Activated T-cell treated with anti-CD3 and anti-CD28 coated beads, Interleukin-2, amount 50 U/mL, for 48 hours (primary cell): Measurements from ENCODE around the gene MYNN.

Source experiments
- DNase-seq, 2 experiments: peaks; one replicate each; pipeline ENCODE4 v3.0.0-alpha.2; 2020

Gene MYNN

DNA sequence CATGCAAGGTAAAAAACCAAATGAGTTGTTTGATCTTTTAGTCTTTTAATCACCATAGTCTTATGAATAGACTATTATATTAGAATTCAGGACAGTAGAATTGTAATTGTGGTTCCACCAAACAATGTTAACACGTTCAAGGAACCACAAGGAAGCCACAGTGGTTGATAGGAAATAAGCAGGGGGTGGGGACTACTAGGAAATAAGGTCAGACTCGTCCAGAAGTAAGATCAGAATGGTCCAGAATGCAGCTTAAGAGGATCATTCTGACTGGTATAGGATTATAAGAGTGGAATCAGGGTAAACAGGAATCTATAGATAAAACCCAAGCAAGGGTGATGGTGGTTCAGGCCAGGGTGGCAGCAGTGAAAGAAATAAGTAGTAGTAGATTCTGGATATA, 7.5 kb downstream of the MYNN start:
- DNase-seq = no peak

GRCh38 chr3:169781209-169781855, 8.1 kb downstream of the MYNN start:
- DNase-seq = no peak

DNA sequence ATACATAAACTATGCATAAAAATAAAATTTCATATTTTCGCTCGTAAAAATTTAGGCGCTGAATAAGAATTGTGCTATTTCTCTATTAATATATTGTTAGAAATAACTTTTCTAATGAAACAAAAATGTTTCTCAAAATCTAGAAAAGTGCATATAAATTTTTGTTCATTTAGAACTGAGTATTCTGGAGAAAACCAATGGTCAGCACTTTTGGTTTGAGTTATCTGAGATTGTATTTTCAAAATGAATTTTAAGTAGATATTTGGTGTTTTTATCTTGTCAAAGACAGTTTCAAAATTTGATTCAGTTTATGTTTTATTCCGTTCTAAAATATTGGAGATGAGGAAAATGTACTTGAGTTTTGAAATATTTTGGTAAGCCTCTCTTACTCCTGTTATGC, 13.9 kb downstream of the MYNN start:
- DNase-seq = no peak

GRCh38 chr3:169787791-169788190, 14.6 kb downstream of the MYNN start:
- DNase-seq = no peak

GRCh38 chr3:169790219-169790618, 17.0 kb downstream of the MYNN start:
- DNase-seq = no peak

DNA sequence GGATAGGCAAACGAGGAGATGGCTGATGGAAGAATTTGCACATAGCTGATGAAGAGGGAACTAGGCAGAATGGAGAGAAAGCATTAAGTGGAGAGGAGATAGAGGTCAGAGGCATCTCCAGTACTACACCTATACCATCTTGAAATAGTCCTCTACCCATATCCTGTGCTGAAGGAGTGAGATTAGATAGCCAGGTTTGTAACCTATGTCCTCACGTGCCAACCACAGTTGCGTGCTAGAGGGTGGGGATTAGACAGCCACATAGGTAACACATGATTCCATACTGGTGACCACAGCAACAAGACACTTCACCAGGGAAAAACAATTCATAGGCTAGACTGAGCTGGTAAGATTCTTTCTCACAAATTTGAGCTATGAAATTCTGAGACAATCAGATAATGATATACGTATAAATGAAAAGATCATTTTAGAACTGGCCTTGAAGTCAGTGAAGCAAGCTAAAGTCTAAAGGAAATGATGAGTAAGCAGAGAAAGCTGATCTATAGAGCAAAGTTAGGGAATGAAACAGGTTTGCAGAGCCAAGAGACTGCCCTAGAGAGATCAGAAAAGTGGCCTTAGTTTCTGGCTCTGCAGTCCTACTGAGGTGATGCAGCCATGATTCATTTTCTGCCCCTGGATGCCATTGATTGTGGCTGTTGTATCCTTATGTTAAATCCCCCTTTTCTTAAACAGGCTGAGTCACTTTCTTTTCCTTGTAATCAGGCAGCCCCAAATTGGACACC, 17.7 kb downstream of the MYNN start:
- DNase-seq = no peak

DNA sequence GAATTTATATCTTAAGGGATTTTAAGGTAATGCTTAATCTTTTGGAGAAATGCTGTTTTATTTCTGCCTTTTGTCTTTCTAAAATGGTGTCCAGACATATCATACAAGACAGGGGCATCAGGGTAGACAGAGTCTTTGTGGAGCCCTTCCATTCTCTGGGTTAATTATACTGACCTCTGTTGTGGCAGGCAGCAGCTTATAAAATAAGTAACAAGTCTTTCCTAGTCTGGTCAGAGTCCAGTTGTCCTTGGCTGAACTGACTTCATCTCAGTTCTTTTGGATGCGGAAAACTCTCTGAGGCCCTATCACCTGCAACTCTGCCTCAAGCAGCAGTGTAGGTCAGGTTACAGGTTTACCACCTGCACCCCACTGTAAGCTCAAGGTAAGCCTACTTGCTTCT, 19.2 kb downstream of the MYNN start:
- DNase-seq = no peak

GRCh38 chr3:169804681-169805080, 31.5 kb downstream of the MYNN start:
- DNase-seq = no peak

- DNase-seq = no peak
Observed at GRCh38 chr3:169809230-169809795, 36.1 kb downstream of the MYNN start.

DNA sequence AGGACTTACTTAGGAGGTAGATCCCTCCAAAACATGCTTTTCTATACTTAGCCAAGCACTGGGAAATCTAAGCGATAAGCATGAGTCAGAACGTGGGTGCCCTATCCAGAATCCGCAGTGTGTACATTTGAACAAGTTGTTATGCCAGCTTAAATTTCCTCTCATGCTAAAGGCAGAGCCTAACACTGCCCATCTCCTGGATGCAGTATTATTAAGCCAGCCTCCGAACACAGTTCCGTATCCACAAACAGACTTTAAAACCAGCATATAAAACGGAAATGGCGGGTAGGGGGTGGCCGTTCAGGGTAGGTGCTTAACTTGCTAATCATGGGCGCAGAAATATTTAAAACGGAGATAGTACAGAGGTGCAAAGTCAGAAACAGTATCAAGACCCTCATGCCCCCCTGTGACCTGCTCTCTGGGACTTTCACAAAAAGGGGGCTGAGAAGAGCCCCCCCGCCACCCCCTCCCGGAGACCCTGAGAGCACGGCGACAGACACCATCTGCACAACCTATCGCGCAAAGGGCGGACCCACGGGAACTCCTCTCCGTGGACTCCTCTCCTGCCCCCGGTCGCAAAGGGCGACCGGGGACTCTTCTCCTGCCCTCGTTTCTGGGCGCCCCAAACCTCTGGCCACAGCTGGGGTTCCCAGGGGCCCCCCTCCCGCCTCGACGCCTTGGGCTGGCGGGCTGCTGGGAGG, 38.6 kb downstream of the MYNN start:
- DNase-seq = peak; percentile 29 to 37

- peak; percentile 85 for DNase-seq
Observed at GRCh38 chr3:169812332-169813235, 39.4 kb downstream of the MYNN start, which contains the start of the genes LRRC34 and LRRIQ4. Gene LRRC34 (minus strand): TSS chr3:169812904. CDS start chr3:169812548, 356 bp downstream. Gene LRRIQ4 (plus strand): TSS chr3:169812870. CDS start chr3:169821922, 9,052 bp downstream.

DNA sequence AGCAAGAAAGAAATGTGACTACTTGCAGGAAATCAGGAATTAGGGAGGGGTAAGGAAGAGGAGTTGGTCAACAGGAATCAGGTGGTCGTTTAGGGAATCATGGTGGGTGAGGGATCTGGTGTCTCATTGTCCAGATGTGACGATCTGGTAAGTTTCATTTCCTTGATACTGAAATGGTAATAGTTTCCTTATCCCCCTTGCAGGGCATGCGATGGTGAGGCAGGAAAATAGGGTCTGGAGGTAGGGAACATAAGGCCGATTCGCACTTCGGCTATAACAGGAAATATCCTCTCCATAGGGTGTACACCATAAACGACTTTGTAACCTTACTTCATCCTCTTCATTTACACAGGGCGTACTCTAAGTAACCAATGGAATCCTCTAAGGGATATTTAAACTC, 40.1 kb downstream of the MYNN start:
- DNase-seq = no peak

- DNase-seq = peak; percentile 82 to 85
Observed at GRCh38 chr3:169813757-169814517, 40.7 kb downstream of the MYNN start.

- DNase-seq = no peak
Observed at GRCh38 chr3:169815590-169816150, 42.5 kb downstream of the MYNN start.

DNA sequence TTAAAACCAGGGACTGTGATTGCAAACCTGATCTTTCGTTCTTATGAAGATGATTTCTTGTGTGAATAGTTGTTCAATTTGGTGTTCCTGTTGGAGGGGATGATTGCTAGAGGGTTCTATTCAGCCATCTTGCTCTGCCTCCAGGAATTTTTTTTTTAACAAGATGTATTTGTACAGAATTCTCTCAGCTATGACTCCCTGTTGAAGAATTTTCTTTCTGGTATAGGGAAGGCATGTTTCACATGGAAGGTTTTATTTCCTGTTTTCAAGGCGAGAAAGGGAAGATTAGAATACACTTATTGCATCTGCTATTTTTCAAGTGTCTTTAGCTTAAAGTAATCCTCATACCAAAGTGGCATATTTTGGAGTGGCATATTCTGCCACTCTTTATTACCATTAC, 45.1 kb downstream of the MYNN start:
- DNase-seq = no peak

DNA sequence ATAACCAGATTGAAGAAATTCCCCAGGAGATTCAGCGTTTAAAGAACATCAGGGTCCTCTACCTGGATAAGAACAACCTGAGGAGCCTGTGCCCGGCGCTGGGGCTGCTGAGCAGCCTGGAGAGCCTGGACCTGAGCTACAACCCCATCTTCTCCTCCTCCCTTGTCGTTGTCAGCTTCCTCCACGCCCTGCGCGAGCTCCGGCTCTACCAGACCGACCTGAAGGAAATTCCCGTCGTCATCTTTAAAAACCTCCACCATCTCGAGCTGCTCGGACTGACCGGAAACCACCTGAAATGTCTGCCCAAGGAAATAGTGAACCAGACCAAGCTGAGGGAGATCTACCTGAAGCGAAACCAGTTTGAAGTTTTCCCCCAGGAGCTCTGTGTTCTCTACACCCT, 48.9 kb downstream of the MYNN start:
- DNase-seq = no peak

DNA sequence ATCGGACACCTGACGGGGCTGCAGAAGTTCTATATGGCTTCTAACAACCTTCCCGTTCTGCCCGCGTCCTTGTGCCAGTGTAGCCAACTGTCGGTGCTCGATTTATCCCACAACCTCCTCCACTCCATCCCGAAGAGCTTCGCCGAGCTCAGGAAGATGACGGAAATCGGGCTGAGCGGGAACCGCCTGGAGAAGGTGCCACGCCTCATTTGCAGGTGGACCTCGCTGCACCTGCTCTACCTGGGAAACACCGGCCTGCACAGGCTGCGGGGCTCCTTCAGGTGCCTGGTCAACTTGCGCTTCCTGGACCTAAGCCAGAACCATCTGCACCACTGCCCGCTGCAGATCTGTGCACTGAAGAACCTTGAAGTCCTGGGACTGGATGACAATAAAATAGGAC, 49.3 kb downstream of the MYNN start:
- no peak for DNase-seq

DNA sequence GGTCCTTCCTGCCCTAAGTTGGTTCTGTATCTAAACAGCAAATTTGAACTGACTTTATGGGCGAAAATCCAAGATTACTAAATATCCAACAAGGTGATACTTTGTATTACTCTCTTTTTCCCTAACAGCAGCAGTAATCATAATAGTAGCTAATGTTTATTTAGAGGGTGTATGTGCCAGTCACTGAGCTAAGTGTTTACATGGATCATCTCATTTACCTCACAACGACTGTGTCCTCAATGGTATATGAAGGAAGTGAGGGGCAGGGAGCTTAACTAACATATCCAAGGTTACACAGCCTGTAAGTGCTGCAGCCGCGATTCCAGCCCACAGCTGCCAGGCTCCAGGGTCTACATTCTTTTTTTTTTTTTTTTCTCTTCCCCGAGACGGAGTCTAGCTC, 49.8 kb downstream of the MYNN start:
- DNase-seq = no peak

- no peak for DNase-seq
Observed at GRCh38 chr3:169825316-169825715, 52.1 kb downstream of the MYNN start.

GRCh38 chr3:169827712-169828111, 54.5 kb downstream of the MYNN start:
- no peak for DNase-seq

- DNase-seq = no peak
Observed at GRCh38 chr3:169835533-169835932, 62.3 kb downstream of the MYNN start.
